B cell (primary cell): ENCODE measurements around the gene CACUL1. TPM values are rescaled to one million over a fixed set of nuclear protein-coding genes. Genes with fewer than 3 reads are reported as not detected.

ENCODE experiments used
- ATAC-seq: fragments of 200-7000 bp; cut with Tn5 transposase; one replicate; pipeline ENCODE4 v1.10.0; 2021; ENCODE audit warnings: low read depth, mild to moderate bottlenecking, moderate number of reproducible peaks, moderate library complexity
- CTCF ChIA-PET: fragments of 350-600 bp; sonication (Branson Sonifier 250); formaldehyde crosslinking; loops from one replicate; lab custom pipeline; 2021; ENCODE audit warnings: antibody characterized with exemption, inconsistent platforms; lab: Charles Lee
- POLR2A ChIA-PET: fragments of 350-600 bp; sonication (Branson Sonifier 250); formaldehyde crosslinking; loops from one replicate; lab custom pipeline; 2021; ENCODE audit warnings: antibody characterized with exemption; lab: Charles Lee
- DNase-seq: peaks from one replicate; pipeline ENCODE4 v3.0.0; 2013
- H2AFZ ChIP-seq: 2 replicates; pipeline ENCODE4 v1.6.1; 2012; ENCODE audit warnings: mild to moderate bottlenecking, low read depth, low read length; ENCODE audit not compliant: insufficient read depth, poor library complexity, severe bottlenecking
- H3K27ac ChIP-seq, 2 donors: 1 replicate in 1 of 2; 2 replicates in 1 of 2; pipeline ENCODE4 v1.5.1; 2012 to 2013; ENCODE audit warnings: low read length in 2 of 2, mild to moderate bottlenecking in 2 of 2, moderate library complexity in 1 of 2
- H3K27me3 ChIP-seq, 4 experiments: fragments of 200-600 bp in 1 of 4; sonication (generic) in 1 of 4; replicated peaks in 1 of 4; 1 replicate in 2 of 4; 2 replicates in 2 of 4; pipeline versions ENCODE4 v1.6.1 to v1.7.0; 2013 to 2016; ENCODE audit warnings: low read length in 3 of 4, mild to moderate bottlenecking in 2 of 4, mixed read lengths in 1 of 4, moderate library complexity in 1 of 4; ENCODE audit not compliant: insufficient read depth in 4 of 4, control insufficient read depth in 3 of 4; ENCODE audit errors: control extremely low read depth in 1 of 4
- H3K36me3 ChIP-seq, 2 experiments: replicated peaks in 1 of 2; 1 replicate in 1 of 2; 2 replicates in 1 of 2; pipeline versions ENCODE4 v1.6.1 to v1.7.1; 2013; ENCODE audit warnings: low read length in 1 of 2; ENCODE audit not compliant: insufficient read depth in 2 of 2, control insufficient read depth in 1 of 2; ENCODE audit errors: control extremely low read depth in 1 of 2, extremely low read depth in 1 of 2
- H3K4me1 ChIP-seq, 2 donors: fragments of 200-600 bp in 1 of 2; sonication (generic) in 1 of 2; 1 replicate in 1 of 2; 2 replicates in 1 of 2; pipeline versions ENCODE4 v1.5.1 to v1.6.1; 2013 to 2017; ENCODE audit warnings: low read length in 2 of 2; ENCODE audit not compliant: control insufficient read depth in 2 of 2, insufficient read depth in 2 of 2
- H3K4me2 ChIP-seq: replicated peaks from 2 replicates; pipeline ENCODE3; 2012; ENCODE audit warnings: mild to moderate bottlenecking, low read depth, low read length; ENCODE audit not compliant: poor library complexity, severe bottlenecking
- H3K4me3 ChIP-seq, 5 experiments: fragments of 200-600 bp in 1 of 5; sonication (generic) in 1 of 5; 1 replicate in 3 of 5; 2 replicates in 2 of 5; pipeline versions ENCODE4 v1.5.1 to v1.7.0; 2011 to 2016; ENCODE audit warnings: low read length in 4 of 5, mild to moderate bottlenecking in 4 of 5, low read depth in 2 of 5, control low read depth in 1 of 5, moderate library complexity in 1 of 5; ENCODE audit not compliant: insufficient read depth in 1 of 5; ENCODE audit errors: control extremely low read depth in 1 of 5, extremely low read depth in 1 of 5
- H3K79me2 ChIP-seq: fragments of 200-600 bp; sonication (generic); one replicate; pipeline ENCODE4 v1.6.0; 2016; ENCODE audit warnings: low read length; ENCODE audit not compliant: control insufficient read depth, insufficient read depth
- H3K9ac ChIP-seq: fragments of 200-600 bp; sonication (generic); 2 replicates; pipeline ENCODE4 v1.6.1; 2017; ENCODE audit warnings: mild to moderate bottlenecking, low read length, moderate library complexity
- H3K9me3 ChIP-seq, 3 donors: one replicate each; pipeline versions ENCODE4 v1.6.1 to v1.7.1; 2013; ENCODE audit warnings: low read length in 2 of 3; ENCODE audit not compliant: control insufficient read depth in 2 of 3, insufficient read depth in 1 of 3; ENCODE audit errors: control extremely low read depth in 1 of 3
- H4K20me1 ChIP-seq: 2 replicates; pipeline ENCODE4 v1.6.0; 2012; ENCODE audit warnings: mild to moderate bottlenecking, low read length; ENCODE audit not compliant: insufficient read depth, control insufficient read depth, poor library complexity, severe bottlenecking
- H3K27ac Mint-ChIP-seq: one replicate; pipeline ENCODE4 v1.8.0; 2021; ENCODE audit warnings: mixed read lengths
- H3K27me3 Mint-ChIP-seq: one replicate; pipeline ENCODE4 v1.8.0; 2021; ENCODE audit warnings: mixed read lengths
- H3K4me1 Mint-ChIP-seq: one replicate; pipeline ENCODE4 v1.8.0; 2021; ENCODE audit warnings: mixed read lengths
- H3K4me3 Mint-ChIP-seq: one replicate; pipeline ENCODE4 v1.8.0; 2021; ENCODE audit warnings: mixed read lengths
- H3K9me3 Mint-ChIP-seq: one replicate; pipeline ENCODE4 v1.8.0; 2022; ENCODE audit warnings: mixed read lengths; ENCODE audit not compliant: insufficient read depth
- EZH2 ChIP-seq: IDR thresholded peaks from 2 replicates; pipeline ENCODE4 v1.6.1; 2012; ENCODE audit warnings: borderline replicate concordance, low read depth, mild to moderate bottlenecking, moderate library complexity, low read length; ENCODE audit not compliant: insufficient read depth, poor library complexity, severe bottlenecking
- WGBS: methylation state at CpG from one replicate; pipeline ENCODE4 v1.1.5; 2013; ENCODE audit warnings: missing lambda C conversion rate; ENCODE audit not compliant: insufficient coverage; 5-methylcytosine and 5-hydroxymethylcytosine counted together
- intact Hi-C: fragments of 100-400 bp; cut with micrococcal nuclease; formaldehyde crosslinking; loops from one replicate; pipeline ENCODE4 v1.10.0; 2022
- polyA plus RNA-seq: library from polyadenylated mRNA; depleted of rRNA; stranded (reverse); fragments of >200 nt; gene quantifications from 2 replicates; pipeline ENCODE4 v1.2.3, GENCODE V29; 2012
- total RNA-seq, 2 donors: library from RNA; stranded (reverse); fragments of 120-200 nt in 1 of 2; gene quantifications; 1 replicate in 1 of 2; 2 replicates in 1 of 2; pipeline versions ENCODE4 v1.2.3 to v1.2.4, GENCODE V29; 2013 to 2022
- TF ChIP-seq, protein P1 (sequence below): fragments of 200-600 bp; IDR thresholded peaks from one replicate; pipeline ENCODE4 v1.8.0; 2022; ENCODE audit warnings: antibody characterized with exemption, mild to moderate bottlenecking

CACUL1 gene
- total and polyA plus RNA-seq, 2 donors (not counting 1 experiment from before 2014, with no cell fraction given), result 7.4 to 39.5 TPM

DNA sequence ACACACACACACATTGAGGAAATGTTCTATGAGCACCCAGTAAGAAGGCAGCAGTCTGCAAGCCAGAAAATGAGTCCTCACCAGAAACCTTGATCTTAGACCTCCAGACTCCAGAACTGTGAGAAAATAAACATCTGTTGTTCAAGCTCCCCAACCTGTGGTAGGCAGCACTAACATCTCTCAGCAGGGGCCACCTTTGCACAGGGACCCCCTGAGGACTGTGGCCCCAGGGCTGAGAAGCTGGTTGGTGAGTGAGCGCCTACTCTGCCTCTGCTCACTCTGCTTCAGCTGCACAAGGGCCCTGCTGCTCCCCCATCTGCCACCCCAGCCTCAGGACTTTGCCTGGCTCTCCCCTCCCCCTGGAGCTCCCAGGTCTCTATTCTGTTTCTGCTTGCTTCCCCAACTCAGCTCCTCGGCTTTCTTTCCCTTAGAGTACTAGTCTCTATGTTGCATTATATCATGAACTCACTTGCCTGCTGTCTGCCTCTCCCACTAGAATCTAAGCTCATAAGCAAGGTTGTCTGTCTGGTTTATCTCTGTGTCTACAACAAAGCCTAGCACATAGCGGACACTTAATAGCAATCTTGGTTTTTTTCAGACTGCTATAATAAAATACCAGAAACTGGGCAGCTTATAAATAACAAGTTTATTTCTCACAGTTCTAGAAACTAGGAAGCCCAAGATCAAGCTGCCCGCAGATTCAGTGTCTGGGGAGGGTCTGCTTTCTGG is 118.9 kb downstream of the CACUL1 start:
- H3K4me3 Mint-ChIP-seq, result no peak overlapping the region
- H3K9me3 Mint-ChIP-seq, result peaks cover 7% of the 10 kb centered on the region
- no peak for ATAC-seq
- Histone ChIP-seq H2AFZ (no peak overlapping the region), H3K4me2 (no peak overlapping the region), H3K4me3 (no peak overlapping the region), H3K9ac (no peak overlapping the region), H3K27ac (no peak overlapping the region), H3K36me3 (no peaks in the 10 kb centered on the region), H4K20me1 (no peaks in the 10 kb centered on the region), H3K9me3 (peaks cover 0 to 16% (median 4%) of the 10 kb centered on the region in 3 donors), H3K27me3 (peaks cover 0 to 4% (median 0%) of the 10 kb centered on the region in 4 experiments), H3K4me1 (no peaks in the 10 kb centered on the region), H3K79me2 (no peaks in the 10 kb centered on the region)
- intact Hi-C loops, result no loop called here
- no peaks in the 10 kb centered on the region for H3K4me1 Mint-ChIP-seq
- H3K27ac Mint-ChIP-seq, result no peak overlapping the region
- no peak for DNase-seq
- ChIA-PET CTCF (no interaction called here), POLR2A (no interaction called here)
- 89% methylated on average over 2 of the region's 4 CpGs for WGBS
- H3K27me3 Mint-ChIP-seq, result peaks cover 26% of the 10 kb centered on the region
- no peak for TF ChIP-seq EZH2
- TF ChIP-seq, protein P1, sequence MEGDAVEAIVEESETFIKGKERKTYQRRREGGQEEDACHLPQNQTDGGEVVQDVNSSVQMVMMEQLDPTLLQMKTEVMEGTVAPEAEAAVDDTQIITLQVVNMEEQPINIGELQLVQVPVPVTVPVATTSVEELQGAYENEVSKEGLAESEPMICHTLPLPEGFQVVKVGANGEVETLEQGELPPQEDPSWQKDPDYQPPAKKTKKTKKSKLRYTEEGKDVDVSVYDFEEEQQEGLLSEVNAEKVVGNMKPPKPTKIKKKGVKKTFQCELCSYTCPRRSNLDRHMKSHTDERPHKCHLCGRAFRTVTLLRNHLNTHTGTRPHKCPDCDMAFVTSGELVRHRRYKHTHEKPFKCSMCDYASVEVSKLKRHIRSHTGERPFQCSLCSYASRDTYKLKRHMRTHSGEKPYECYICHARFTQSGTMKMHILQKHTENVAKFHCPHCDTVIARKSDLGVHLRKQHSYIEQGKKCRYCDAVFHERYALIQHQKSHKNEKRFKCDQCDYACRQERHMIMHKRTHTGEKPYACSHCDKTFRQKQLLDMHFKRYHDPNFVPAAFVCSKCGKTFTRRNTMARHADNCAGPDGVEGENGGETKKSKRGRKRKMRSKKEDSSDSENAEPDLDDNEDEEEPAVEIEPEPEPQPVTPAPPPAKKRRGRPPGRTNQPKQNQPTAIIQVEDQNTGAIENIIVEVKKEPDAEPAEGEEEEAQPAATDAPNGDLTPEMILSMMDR, result no peak

DNA sequence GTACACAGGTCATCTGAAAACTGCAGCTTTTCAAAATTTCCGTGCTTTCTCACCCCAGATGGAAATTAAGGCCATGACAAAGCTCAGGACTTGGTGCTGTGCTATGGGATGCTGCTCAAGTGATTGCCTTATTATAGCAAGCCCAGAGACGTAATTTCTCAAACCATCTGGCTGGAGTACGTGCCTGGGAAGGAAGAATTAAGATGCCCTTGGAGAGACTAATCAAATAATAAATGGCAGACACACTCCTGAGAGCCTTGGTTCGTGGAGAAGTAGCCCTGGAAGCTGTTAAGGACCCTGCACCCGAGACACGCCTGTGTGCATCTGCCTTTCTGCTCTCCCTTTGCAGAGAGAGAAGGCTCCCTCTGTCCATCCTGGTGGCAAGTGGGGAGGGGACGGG is 121.0 kb downstream of the CACUL1 start:
- Histone ChIP-seq H3K27ac (no peak overlapping the region), H3K4me2 (no peak overlapping the region), H3K4me1 (no peaks in the 10 kb centered on the region), H3K9ac (no peak overlapping the region), H3K9me3 (peaks cover 0 to 4% (median 0%) of the 10 kb centered on the region in 3 donors), H3K36me3 (no peaks in the 10 kb centered on the region), H4K20me1 (no peaks in the 10 kb centered on the region), H3K4me3 (no peak overlapping the region), H2AFZ (no peak overlapping the region), H3K27me3 (peaks cover 0 to 13% (median 0%) of the 10 kb centered on the region in 4 experiments), H3K79me2 (no peaks in the 10 kb centered on the region)
- intact Hi-C loops, result no loop called here
- ATAC-seq (no peak), DNase-seq (no peak)
- H3K4me3 Mint-ChIP-seq, result no peak overlapping the region
- H3K4me1 Mint-ChIP-seq, result no peaks in the 10 kb centered on the region
- H3K27me3 Mint-ChIP-seq, result peaks cover 42% of the 10 kb centered on the region
- no peak for TF ChIP-seq EZH2
- TF ChIP-seq, protein P1, result no peak
- ChIA-PET CTCF (no interaction called here), POLR2A (no interaction called here)
- no peak overlapping the region for H3K27ac Mint-ChIP-seq
- WGBS, result 64% methylated on average over 7 of the region's 7 CpGs
- no peaks in the 10 kb centered on the region for H3K9me3 Mint-ChIP-seq
